HCT116 (cell line): ENCODE data around the gene ARHGAP35. TPM values are rescaled to one million over a fixed set of nuclear protein-coding genes. Genes with fewer than 3 reads are reported as not detected.

ENCODE experiments used
- ATAC-seq: fragments of 200-7000 bp; cut with Tn5 transposase; 2 replicates; pipeline ENCODE4 v1.9.1; 2020; ENCODE audit warnings: mild to moderate bottlenecking, moderate library complexity
- BruUV-seq: library from RNA; stranded (reverse); fragments of 400-500 nt; replicated peaks from 2 replicates; lab custom pipeline; 2021; lab: Mats Ljungman, UMichigan
- CTCF ChIA-PET: fragments of 300-600 bp; sonication (Branson Sonifier 250); formaldehyde crosslinking; loops from one replicate; lab custom pipeline; 2021; ENCODE audit warnings: antibody characterized with exemption; lab: Charles Lee
- POLR2A ChIA-PET: fragments of 300-600, 350-600 bp; sonication (Branson Sonifier 250); formaldehyde crosslinking; loops from one replicate; lab custom pipeline; 2021; ENCODE audit warnings: antibody characterized with exemption; lab: Charles Lee
- RAD21 ChIA-PET, 2 experiments: fragments of 300-600 bp; sonication (Branson Sonifier 250); formaldehyde crosslinking; loops; one replicate each; lab custom pipeline; 2023; ENCODE audit warnings: low total read pairs in 2 of 2; ENCODE audit not compliant: uncharacterized antibody in 2 of 2, unreplicated experiment in 2 of 2, low non-redundant PET in 1 of 2; lab: Charles Lee
- DNase-seq: peaks from one replicate; pipeline ENCODE4 v3.0.0-alpha.2; 2010; ENCODE audit warnings: low read depth, low spot score
- H2AFZ ChIP-seq: fragments of 200-600 bp; shearing (Covaris generic), sonication (generic); 2 replicates; pipeline ENCODE4 v1.6.1; 2017; ENCODE audit warnings: low read depth, mixed run types, mixed read lengths, antibody characterized with exemption, low read length; ENCODE audit not compliant: poor library complexity, severe bottlenecking
- H3K27ac ChIP-seq: 2 replicates; pipeline ENCODE4 v1.5.1; 2012; ENCODE audit warnings: low read depth, low read length
- H3K27me3 ChIP-seq: fragments of 200-600 bp; sonication (generic); 2 replicates; pipeline ENCODE4 v1.6.1; 2016; ENCODE audit warnings: mixed run types, low read length, mixed read lengths; ENCODE audit not compliant: insufficient read depth
- H3K36me3 ChIP-seq, 2 experiments: fragments of 200-500 bp in 1 of 2; fragments of 200-600 bp in 1 of 2; sonication (Bioruptor generic) in 1 of 2; sonication (generic) in 1 of 2; 2 replicates each; pipeline versions ENCODE4 v1.5.1 to v1.6.1; 2014 to 2016; ENCODE audit warnings: low read length in 2 of 2, inconsistent platforms in 1 of 2, mixed read lengths in 1 of 2, mixed run types in 1 of 2; ENCODE audit not compliant: insufficient read depth in 2 of 2, control insufficient read depth in 1 of 2
- H3K4me1 ChIP-seq, 2 experiments: fragments of 200-600 bp in 1 of 2; sonication (generic) in 1 of 2; 2 replicates each; pipeline versions ENCODE4 v1.5.1 to v1.6.1; 2012 to 2017; ENCODE audit warnings: low read length in 2 of 2, inconsistent platforms in 1 of 2, mild to moderate bottlenecking in 1 of 2, mixed read lengths in 1 of 2, mixed run types in 1 of 2, moderate library complexity in 1 of 2; ENCODE audit not compliant: insufficient read depth in 2 of 2, control insufficient read depth in 1 of 2
- H3K4me2 ChIP-seq: fragments of 200-600 bp; sonication (generic); 2 replicates; pipeline ENCODE4 v1.6.1; 2017; ENCODE audit warnings: mixed run types, low read length, mixed read lengths
- H3K4me3 ChIP-seq, 2 experiments: fragments of 200-600 bp in 1 of 2; sonication (generic) in 1 of 2; replicated peaks in 1 of 2; 2 replicates each; pipeline ENCODE4 v1.5.1; 2011 to 2016; ENCODE audit warnings: low read length in 2 of 2, control low read depth in 1 of 2, low read depth in 1 of 2, mild to moderate bottlenecking in 1 of 2, mixed read lengths in 1 of 2, mixed run types in 1 of 2
- H3K79me2 ChIP-seq: fragments of 200-600 bp; sonication (generic); 2 replicates; pipeline ENCODE4 v1.6.1; 2017; ENCODE audit warnings: mild to moderate bottlenecking, mixed run types, low read length, moderate library complexity, mixed read lengths; ENCODE audit not compliant: insufficient read depth
- H3K9ac ChIP-seq: fragments of 200-600 bp; sonication (generic); 2 replicates; pipeline ENCODE4 v1.6.1; 2016; ENCODE audit warnings: low read length, mixed read lengths
- H3K9me2 ChIP-seq: fragments of 200-600 bp; sonication (generic), shearing (Covaris generic); 2 replicates; pipeline ENCODE4 v1.6.1; 2017; ENCODE audit warnings: mixed run types, mild to moderate bottlenecking, moderate library complexity; ENCODE audit not compliant: insufficient read depth
- H3K9me3 ChIP-seq, 2 experiments: fragments of 200-500 bp in 1 of 2; fragments of 200-600 bp in 1 of 2; sonication (Bioruptor generic) in 1 of 2; sonication (generic) in 1 of 2; 2 replicates each; pipeline ENCODE4 v1.6.1; 2014 to 2017; ENCODE audit warnings: low read length in 2 of 2, mixed read lengths in 2 of 2, inconsistent platforms in 1 of 2, low read depth in 1 of 2, mild to moderate bottlenecking in 1 of 2, mixed run types in 1 of 2, moderate library complexity in 1 of 2; ENCODE audit not compliant: control insufficient read depth in 1 of 2, insufficient read depth in 1 of 2
- H4K20me1 ChIP-seq: fragments of 200-600 bp; sonication (generic), shearing (Covaris generic); 2 replicates; pipeline ENCODE4 v1.6.1; 2017; ENCODE audit warnings: mixed run types, mild to moderate bottlenecking, moderate library complexity; ENCODE audit not compliant: insufficient read depth
- CBX3 ChIP-seq: IDR thresholded peaks from 2 replicates; pipeline ENCODE4 v1.6.1; 2012; ENCODE audit warnings: low read depth
- CEBPB ChIP-seq: IDR thresholded peaks from 2 replicates; pipeline ENCODE4 v1.6.1; 2012; ENCODE audit warnings: low read depth
- CTCF ChIP-seq, 3 experiments: fragments of 200-600 bp in 1 of 3; sonication (generic) in 1 of 3; IDR thresholded peaks in 2 of 3; conservative IDR thresholded peaks in 1 of 3; 2 replicates each; pipeline ENCODE4 v1.5.1; 2012 to 2017; ENCODE audit warnings: low read depth in 2 of 3, low read length in 2 of 3, antibody characterized with exemption in 1 of 3, borderline replicate concordance in 1 of 3, control low read depth in 1 of 3, mild to moderate bottlenecking in 1 of 3, mixed read lengths in 1 of 3, mixed run types in 1 of 3, moderate library complexity in 1 of 3; ENCODE audit not compliant: insufficient read depth in 1 of 3
- EGR1 ChIP-seq: IDR thresholded peaks from 2 replicates; pipeline ENCODE4 v1.6.1; 2012; ENCODE audit warnings: low read depth
- EZH2 ChIP-seq: fragments of 200-600 bp; sonication (generic); IDR thresholded peaks from 2 replicates; pipeline ENCODE4 v1.6.1; 2017; ENCODE audit warnings: antibody characterized with exemption, mixed run types
- EZH2phosphoT487 ChIP-seq: fragments of 200-600 bp; IDR thresholded peaks from 2 replicates; pipeline ENCODE4 v1.6.1; 2018; ENCODE audit warnings: antibody characterized with exemption, borderline replicate concordance
- FOSL1 ChIP-seq: IDR thresholded peaks from 2 replicates; pipeline ENCODE4 v1.6.1; 2012; ENCODE audit warnings: low read depth
- MAX ChIP-seq: IDR thresholded peaks from 2 replicates; pipeline ENCODE4 v1.6.1; 2012
- POLR2A ChIP-seq: IDR thresholded peaks from 2 replicates; pipeline ENCODE4 v1.7.0; 2011; ENCODE audit warnings: borderline replicate concordance; ENCODE audit not compliant: insufficient read depth, insufficient read length; ENCODE audit errors: extremely low read depth
- POLR2AphosphoS5 ChIP-seq: IDR thresholded peaks from 2 replicates; pipeline ENCODE4 v1.6.1; 2011; ENCODE audit warnings: mild to moderate bottlenecking, low read depth, low read length, moderate library complexity
- RAD21 ChIP-seq: IDR thresholded peaks from 2 replicates; pipeline ENCODE4 v1.6.1; 2012; ENCODE audit warnings: low read depth, mild to moderate bottlenecking
- SIN3A ChIP-seq: IDR thresholded peaks from 2 replicates; pipeline ENCODE4 v1.6.1; 2012; ENCODE audit warnings: low read depth
- SP1 ChIP-seq: IDR thresholded peaks from 2 replicates; pipeline ENCODE4 v1.6.1; 2012; ENCODE audit warnings: low read depth
- SRF ChIP-seq: IDR thresholded peaks from 2 replicates; pipeline ENCODE4 v1.6.1; 2012; ENCODE audit warnings: low read depth
- YY1 ChIP-seq: IDR thresholded peaks from 2 replicates; pipeline ENCODE4 v1.6.1; 2011; ENCODE audit warnings: low read length, low read depth, moderate library complexity, mild to moderate bottlenecking; ENCODE audit not compliant: insufficient replicate concordance; ENCODE audit errors: extremely low read depth
- ZBTB33 ChIP-seq: IDR thresholded peaks from 2 replicates; pipeline ENCODE4 v1.6.1; 2011; ENCODE audit warnings: mild to moderate bottlenecking, low read length, moderate library complexity; ENCODE audit not compliant: insufficient replicate concordance; ENCODE audit errors: extremely low read depth
- ZFX ChIP-seq: fragments of 450-650 bp; IDR thresholded peaks from 2 replicates; pipeline ENCODE4 v1.6.1; 2017
- ZNF274 ChIP-seq: fragments of 200-500 bp; sonication (Bioruptor generic); IDR thresholded peaks from 2 replicates; pipeline ENCODE4 v1.6.1; 2014; ENCODE audit warnings: mild to moderate bottlenecking, low read depth, low read length, inconsistent platforms
- intact Hi-C: fragments of 100-400 bp; cut with micrococcal nuclease; formaldehyde crosslinking; loops from 2 replicates; pipeline ENCODE4 v1.10.0; 2022
- total RNA-seq: library from RNA; stranded (reverse); gene quantifications from one replicate; pipeline ENCODE4 v1.2.1, GENCODE V29; 2021; ENCODE audit not compliant: unreplicated experiment

The ARHGAP35 gene
- total RNA-seq, 1 experiment from 2014 or later: 47.6 TPM

GRCh38 chr19:46850228-46851203, 10.3 kb upstream of the ARHGAP35 start, which contains the start of gene AP2S1:
AP2S1 (minus strand) TSS chr19:46850846; CDS start chr19:46850766, 80 bp downstream.
- ChIA-PET POLR2A (interaction anchor here (0.6 to 1.0 kb wide), 5 partner anchors 16 to 1525 kb away, joined by 3 read pairs; no protein-coding TSS in a partner anchor), RAD21 (interaction anchor here (0.6 kb wide), 2 partner anchors 19 to 21 kb away, joined by 3 to 6 read pairs; no protein-coding TSS in a partner anchor), CTCF (interaction anchor here (1.0 to 2.2 kb wide), 2 partner anchors 10 to 97 kb away, joined by 4 to 6 read pairs; no protein-coding TSS in a partner anchor)
- Histone ChIP-seq H3K4me1 (peaks cover 7 to 35% of the 10 kb centered on the region in 2 experiments), H2AFZ (peak within 1 kb of the TSS; percentile 55), H3K4me2 (peak within 1 kb of the TSS; percentile 88), H3K9me2 (no peaks in the 10 kb centered on the region), H3K36me3 (peaks cover 7 to 17% of the 10 kb centered on the region in 2 experiments), H4K20me1 (no peaks in the 10 kb centered on the region), H3K27ac (peak within 1 kb of the TSS; percentile 96), H3K4me3 (peak within 1 kb of the TSS; percentile 96 to 98), H3K9me3 (no peaks in the 10 kb centered on the region), H3K79me2 (peaks cover 50% of the 10 kb centered on the region), H3K27me3 (no peaks in the 10 kb centered on the region), H3K9ac (peak within 1 kb of the TSS; percentile 99)
- intact Hi-C loops: no loop called here
- ATAC-seq (peak; percentile 89), DNase-seq (peak; percentile 99)
- BruUV-seq: no TSS peak
- TF ChIP-seq SRF: peak; percentile 61; the same call in 1 of the 2 replicates
- TF ChIP-seq SP1: peak; percentile 82
- no peak for TF ChIP-seq CEBPB
- peak; percentile 81 for TF ChIP-seq YY1
- no peak for TF ChIP-seq RAD21
- peak; percentile 97 for TF ChIP-seq POLR2A
- TF ChIP-seq CTCF (IDR thresholded peaks at IDR 0.05 in 2 of 3, conservative IDR thresholded peaks at IDR 0.05 in 1 of 3; ENCODE audit: borderline replicate concordance in 1 of 3, insufficient read depth in 1 of 3, low read depth in 2 of 3, low read length in 2 of 3): no peak
- TF ChIP-seq ZBTB33: peak; percentile 85
- TF ChIP-seq FOSL1: no peak
- no peak for TF ChIP-seq EZH2
- TF ChIP-seq EGR1: no peak
- TF ChIP-seq EZH2phosphoT487: no peak
- peak; percentile 53; the same call in 1 of the 2 replicates for TF ChIP-seq CBX3
- TF ChIP-seq ZFX: peak; percentile 68; the same call in 1 of the 2 replicates
- TF ChIP-seq SIN3A: peak; percentile 85; the same call in 1 of the 2 replicates
- TF ChIP-seq POLR2AphosphoS5: peak; percentile 78
- peak; percentile 69 for TF ChIP-seq MAX
- no peak for TF ChIP-seq ZNF274
